AG09319 (cell line): ENCODE results near the gene IL24.

ENCODE experiments used
- DNase-seq: peaks from one replicate; pipeline ENCODE4 v3.0.0-alpha.2; 2010; ENCODE audit warnings: low read depth; ENCODE audit errors: extremely low read depth
- CTCF ChIP-seq: IDR thresholded peaks from 2 replicates; pipeline ENCODE4 v1.5.1; 2011; ENCODE audit warnings: low read depth, mild to moderate bottlenecking, inconsistent platforms, low read length, moderate library complexity

Gene IL24

GRCh38 chr1:206905295-206906164 is 8.3 kb downstream of the IL24 start:
- no peak; the same call in 1 of the 2 replicates for TF ChIP-seq CTCF

GRCh38 chr1:206907304-206907991 is 10.2 kb downstream of the IL24 start:
- DNase-seq: no peak
- no peak for TF ChIP-seq CTCF

More at GRCh38 chr1:206905295-206906164, 8.3 kb downstream of the IL24 start:
- no peak for DNase-seq

- no peak for DNase-seq
- no peak for TF ChIP-seq CTCF
Measured at GRCh38 chr1:206908038-206908437, 10.8 kb downstream of the IL24 start.

- DNase-seq: no peak
- TF ChIP-seq CTCF: no peak
Measured at GRCh38 chr1:206909161-206909882, 12.1 kb downstream of the IL24 start.

GRCh38 chr1:206909883-206910318 is 12.7 kb downstream of the IL24 start:
- DNase-seq: no peak

GRCh38 chr1:206911064-206911663 is 13.9 kb downstream of the IL24 start:
- DNase-seq: no peak

More at GRCh38 chr1:206909883-206910318, 12.7 kb downstream of the IL24 start:
- TF ChIP-seq CTCF: no peak

More at GRCh38 chr1:206911064-206911663, 13.9 kb downstream of the IL24 start:
- TF ChIP-seq CTCF: peak; percentile 72
